ENCODE data around the gene P2RY12. TPM values are rescaled to one million over a fixed set of nuclear protein-coding genes. Genes with fewer than 3 reads are reported as not detected.

Gene P2RY12
- total and polyA plus RNA-seq, 9 of the 15 experiments (the other 6 are each of a cell fraction or from before 2014, with no cell fraction given): not detected

DNA sequence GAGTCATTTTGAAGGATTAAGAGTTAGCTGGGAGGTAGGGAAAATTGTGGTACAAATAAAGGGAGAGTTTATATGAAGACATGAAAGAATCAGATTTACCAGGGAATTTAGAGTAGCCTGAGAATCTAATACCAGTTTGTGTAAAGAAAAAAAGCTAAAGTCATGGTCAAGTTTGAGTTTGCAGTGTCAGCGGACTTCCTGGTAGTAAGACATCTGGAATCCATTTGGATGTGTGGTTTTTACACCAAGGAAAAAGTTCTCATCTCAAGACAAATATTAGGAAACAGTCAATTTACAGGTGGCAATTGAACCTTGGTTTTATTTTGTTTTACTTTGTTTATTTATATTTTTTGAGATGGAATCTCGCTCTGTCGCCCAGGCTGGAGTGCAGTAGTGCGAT lies 1.5 kb upstream of the P2RY12 start:
- ATAC-seq: no peak
- CTCF ChIA-PET (ENCODE audit: low intra/inter-chr PET ratio): no interaction called here
- H3K27me3 ChIP-seq (ENCODE audit: control insufficient read depth in 2 of 2, insufficient read depth in 2 of 2, low read length in 2 of 2): peaks cover 0 to 5% of the 10 kb centered on the region in 2 experiments; a peak in 4 of 5 replicates

More for the DNA sequence above, 1.5 kb upstream of the P2RY12 start:
- Histone ChIP-seq H3K9me1 (ENCODE audit: control insufficient read depth, insufficient read depth, low read length) (no peaks in the 10 kb centered on the region), H3K9me3 (replicated peaks; ENCODE audit: control insufficient read depth, insufficient read depth, low read depth, low read length) (no peaks in the 10 kb centered on the region), H3K4me3 (no peak overlapping the region), H4K20me1 (replicated peaks; ENCODE audit: control insufficient read depth, insufficient read depth, low read length) (no peaks in the 10 kb centered on the region), H3K36me3 (ENCODE audit: control insufficient read depth, insufficient read depth, low read length) (no peaks in the 10 kb centered on the region), H2AFZ (ENCODE audit: low read depth, low read length) (no peak overlapping the region), H3K9ac (ENCODE audit: insufficient read depth in 1 of 2, low read depth in 2 of 2, low read length in 2 of 2) (no peak overlapping the region), H3K4me2 (ENCODE audit: insufficient read depth, low read length) (no peak overlapping the region), H3K79me2 (ENCODE audit: control insufficient read depth, insufficient read depth, low read length) (no peaks in the 10 kb centered on the region), H3K4me1 (replicated peaks in 1 of 2; ENCODE audit: control insufficient read depth in 2 of 2, insufficient read depth in 2 of 2, low read length in 2 of 2) (no peaks in the 10 kb centered on the region), H3K27ac (ENCODE audit: extremely low read depth, low read depth, low read length) (no peak overlapping the region)
- no TSS peak for BruUV-seq (replicated peaks)
- TF ChIP-seq, protein P1, sequence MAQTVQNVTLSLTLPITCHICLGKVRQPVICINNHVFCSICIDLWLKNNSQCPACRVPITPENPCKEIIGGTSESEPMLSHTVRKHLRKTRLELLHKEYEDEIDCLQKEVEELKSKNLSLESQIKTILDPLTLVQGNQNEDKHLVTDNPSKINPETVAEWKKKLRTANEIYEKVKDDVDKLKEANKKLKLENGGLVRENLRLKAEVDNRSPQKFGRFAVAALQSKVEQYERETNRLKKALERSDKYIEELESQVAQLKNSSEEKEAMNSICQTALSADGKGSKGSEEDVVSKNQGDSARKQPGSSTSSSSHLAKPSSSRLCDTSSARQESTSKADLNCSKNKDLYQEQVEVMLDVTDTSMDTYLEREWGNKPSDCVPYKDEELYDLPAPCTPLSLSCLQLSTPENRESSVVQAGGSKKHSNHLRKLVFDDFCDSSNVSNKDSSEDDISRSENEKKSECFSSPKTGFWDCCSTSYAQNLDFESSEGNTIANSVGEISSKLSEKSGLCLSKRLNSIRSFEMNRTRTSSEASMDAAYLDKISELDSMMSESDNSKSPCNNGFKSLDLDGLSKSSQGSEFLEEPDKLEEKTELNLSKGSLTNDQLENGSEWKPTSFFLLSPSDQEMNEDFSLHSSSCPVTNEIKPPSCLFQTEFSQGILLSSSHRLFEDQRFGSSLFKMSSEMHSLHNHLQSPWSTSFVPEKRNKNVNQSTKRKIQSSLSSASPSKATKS (CRISPR knock-in tag; IDR thresholded peaks at IDR 0.05): no peak
- TF ChIP-seq FOXK1 (CRISPR knock-in tag; IDR thresholded peaks at IDR 0.05; ENCODE audit: borderline replicate concordance) (no peak), HDAC1 (IDR thresholded peaks at IDR 0.05) (no peak), ZNF324 (CRISPR knock-in tag; IDR thresholded peaks at IDR 0.05) (no peak), CBX5 (IDR thresholded peaks at IDR 0.05; ENCODE audit: borderline replicate concordance, low read depth) (no peak), RBM25 (IDR thresholded peaks at IDR 0.05; ENCODE audit: low read depth, low read length, severe bottlenecking) (no peak), ETV1 (tag; conservative IDR thresholded peaks at IDR 0.05; ENCODE audit: low read depth) (no peak), MBD2 (IDR thresholded peaks at IDR 0.05; ENCODE audit: borderline replicate concordance, low read depth) (no peak)
- DNase-seq (ENCODE audit: extremely low read depth in 1 of 4, low spot score in 3 of 4) (no peak), FAIRE-seq (no peak)
- intact Hi-C loops (cut with micrococcal nuclease): no loop called here
- 0% methylated on average over 4 of the region's 4 CpGs for WGBS (ENCODE audit: insufficient coverage, low coverage, missing lambda C conversion rate)
- POLR2A ChIA-PET: no interaction called here
- in situ Hi-C loops (cut with MboI): no loop called here

All from K562 (cell line).